HEK293 (cell line): Measurements from ENCODE around the gene HTATIP2.
"Not testable (repeated sequence)": the region's sequence is repeated elsewhere in the genome, so short reads cannot be mapped to it uniquely, and the experiment has no call there.

Experiments
- CTCF ChIP-seq: fragments of 450-650 bp; formaldehyde crosslinking; IDR thresholded peaks from 2 replicates; pipeline ENCODE4 v1.5.1; 2016; ENCODE audit warnings: missing biosample characterization, missing genetic modification characterization
- PRDM1 ChIP-seq: fragments of 450-650 bp; formaldehyde crosslinking; IDR thresholded peaks from 2 replicates; pipeline ENCODE4; 2016; ENCODE audit warnings: missing biosample characterization, missing genetic modification characterization
- YY1 ChIP-seq: fragments of 450-650 bp; formaldehyde crosslinking; IDR thresholded peaks from 2 replicates; pipeline ENCODE4 v1.5.1; 2018; ENCODE audit warnings: missing biosample characterization, missing genetic modification characterization
- ZNF132 ChIP-seq: fragments of 450-650 bp; formaldehyde crosslinking; IDR thresholded peaks from 2 replicates; pipeline ENCODE4 v1.5.1; 2017; ENCODE audit warnings: missing biosample characterization, missing genetic modification characterization, borderline replicate concordance
- ZNF133 ChIP-seq: fragments of 450-650 bp; formaldehyde crosslinking; IDR thresholded peaks from 2 replicates; pipeline ENCODE4 v1.5.1; 2016; ENCODE audit warnings: missing biosample characterization, missing genetic modification characterization
- ZNF202 ChIP-seq: fragments of 450-650 bp; formaldehyde crosslinking; IDR thresholded peaks from 2 replicates; pipeline ENCODE4 v1.5.1; 2016; ENCODE audit warnings: missing biosample characterization, missing genetic modification characterization, borderline replicate concordance
- ZNF239 ChIP-seq: fragments of 450-650 bp; formaldehyde crosslinking; IDR thresholded peaks from 2 replicates; pipeline ENCODE4 v1.5.1; 2016; ENCODE audit warnings: missing biosample characterization, missing genetic modification characterization
- ZNF621 ChIP-seq: fragments of 450-650 bp; formaldehyde crosslinking; IDR thresholded peaks from 2 replicates; pipeline ENCODE4 v1.5.1; 2017; ENCODE audit warnings: missing biosample characterization, missing genetic modification characterization
- ZNF837 ChIP-seq: fragments of 450-650 bp; formaldehyde crosslinking; IDR thresholded peaks from 2 replicates; pipeline ENCODE4 v1.5.1; 2016; ENCODE audit warnings: missing biosample characterization, missing genetic modification characterization
- TF ChIP-seq, protein P1 (sequence below): fragments of 450-650 bp; formaldehyde crosslinking; IDR thresholded peaks from 2 replicates; pipeline ENCODE4 v1.5.1; 2016; ENCODE audit warnings: missing biosample characterization, missing genetic modification characterization, low read depth

DNA sequence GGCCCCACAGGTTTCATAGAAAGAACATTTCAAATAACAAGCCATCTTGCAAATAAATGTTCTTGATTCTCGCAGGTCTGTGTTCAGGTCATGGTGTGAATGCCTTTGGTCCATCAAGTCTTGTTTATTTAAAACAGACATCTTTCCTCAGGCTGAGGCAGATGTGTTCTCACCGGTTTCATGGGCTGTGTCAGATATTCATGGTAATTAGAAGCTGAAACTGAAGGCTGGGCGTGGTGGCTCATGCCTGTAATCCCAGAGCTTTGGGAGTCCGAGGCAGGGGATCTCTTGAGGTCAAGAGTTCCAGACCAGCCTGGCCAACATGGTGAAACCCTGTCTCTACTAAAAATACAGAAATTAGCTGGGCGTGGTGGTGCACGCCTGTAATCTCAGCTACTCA lies 2.0 kb downstream of the HTATIP2 start:
- TF ChIP-seq ZNF621 (tag by site-specific recombination); YY1 (tag by site-specific recombination); CTCF (tag by site-specific recombination); ZNF133 (tag by site-specific recombination); ZNF837; ZNF239 (tag by site-specific recombination); ZNF132 (tag by site-specific recombination); ZNF202 (tag by site-specific recombination); PRDM1 (tag by site-specific recombination): not testable (repeated sequence)
- TF ChIP-seq, protein P1, sequence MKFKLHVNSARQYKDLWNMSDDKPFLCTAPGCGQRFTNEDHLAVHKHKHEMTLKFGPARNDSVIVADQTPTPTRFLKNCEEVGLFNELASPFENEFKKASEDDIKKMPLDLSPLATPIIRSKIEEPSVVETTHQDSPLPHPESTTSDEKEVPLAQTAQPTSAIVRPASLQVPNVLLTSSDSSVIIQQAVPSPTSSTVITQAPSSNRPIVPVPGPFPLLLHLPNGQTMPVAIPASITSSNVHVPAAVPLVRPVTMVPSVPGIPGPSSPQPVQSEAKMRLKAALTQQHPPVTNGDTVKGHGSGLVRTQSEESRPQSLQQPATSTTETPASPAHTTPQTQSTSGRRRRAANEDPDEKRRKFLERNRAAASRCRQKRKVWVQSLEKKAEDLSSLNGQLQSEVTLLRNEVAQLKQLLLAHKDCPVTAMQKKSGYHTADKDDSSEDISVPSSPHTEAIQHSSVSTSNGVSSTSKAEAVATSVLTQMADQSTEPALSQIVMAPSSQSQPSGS (tag by site-specific recombination) = not testable (repeated sequence)
